ENCODE results near the gene C5AR1. TPM values are rescaled to one million over a fixed set of nuclear protein-coding genes. Genes with fewer than 3 reads are reported as not detected.

Gene C5AR1
- polyA plus RNA-seq, 3 donors: 143 to 1,132 (median 320) TPM

GRCh38 chr19:47313754-47314295 lies 4.2 kb downstream of the C5AR1 start:
- H3K27ac ChIP-seq (ENCODE audit: low read depth in 1 of 2, low read length in 2 of 2): peak overlapping the region; percentile 52 to 92
- H4K20me1 ChIP-seq (ENCODE audit: insufficient read depth, low read length): peaks cover 74% of the 10 kb centered on the region
- intact Hi-C loops (cut with micrococcal nuclease): no loop called here
- peaks cover 19 to 47% of the 10 kb centered on the region in 2 donors for H3K36me3 ChIP-seq (replicated peaks in 1 of 2; ENCODE audit: control insufficient read depth in 1 of 2, insufficient read depth in 2 of 2, low read length in 2 of 2)
- peaks cover 75 to 81% of the 10 kb centered on the region in 2 donors for H3K36me3 Mint-ChIP-seq
- H3K9me3 ChIP-seq (replicated peaks in 1 of 2; ENCODE audit: control insufficient read depth in 1 of 2, insufficient read depth in 1 of 2, low read length in 2 of 2): no peaks in the 10 kb centered on the region
- H3K79me2 ChIP-seq (ENCODE audit: insufficient read depth, low read length): peaks cover 85% of the 10 kb centered on the region
- DNase-seq: no peak
- no CpG with 5 or more reads among the region's 10 CpGs for WGBS (ENCODE audit: insufficient coverage)
- peaks cover 3 to 14% (median 3%) of the 10 kb centered on the region in 3 donors for H3K27me3 Mint-ChIP-seq (ENCODE audit: low read depth in 3 of 3)
- H3K9ac ChIP-seq (ENCODE audit: insufficient read depth, low read length, poor library complexity, severe bottlenecking): no peak overlapping the region
- peak overlapping the region; percentile 75 to 99 for H3K4me3 Mint-ChIP-seq
- H3K4me2 ChIP-seq (replicated peaks; ENCODE audit: extremely low read depth, low read length, poor library complexity, severe bottlenecking): peak overlapping the region; percentile 90
- peaks cover 70% of the 10 kb centered on the region for H3K4me1 Mint-ChIP-seq
- H3K4me3 ChIP-seq (replicated peaks in 1 of 3; ENCODE audit: low read depth in 2 of 3, low read length in 3 of 3): peak overlapping the region in 1 of 3 experiments; percentile 92
- no peak for TF ChIP-seq CTCF (IDR thresholded peaks at IDR 0.05)
- no peaks in the 10 kb centered on the region for H3K27me3 ChIP-seq (ENCODE audit: control insufficient read depth in 2 of 2, insufficient read depth in 2 of 2, low read length in 2 of 2)
- H3K9me3 Mint-ChIP-seq: peaks cover 0 to 11% (median 3%) of the 10 kb centered on the region in 7 donors
- H3K4me1 ChIP-seq (ENCODE audit: control insufficient read depth in 1 of 2, insufficient read depth in 2 of 2, low read length in 2 of 2): peaks cover 80 to 90% of the 10 kb centered on the region in 2 donors
- no peak overlapping the region for H2AFZ ChIP-seq (ENCODE audit: insufficient read depth, low read depth, low read length, poor library complexity, severe bottlenecking)
- H3K27ac Mint-ChIP-seq: peak overlapping the region; percentile 88 to 100 (median 96)

- no peak for TF ChIP-seq CTCF (IDR thresholded peaks at IDR 0.05)
- H3K4me2 ChIP-seq (replicated peaks; ENCODE audit: extremely low read depth, low read length, poor library complexity, severe bottlenecking): peak overlapping the region; percentile 57
- peaks cover 85% of the 10 kb centered on the region for H3K79me2 ChIP-seq (ENCODE audit: insufficient read depth, low read length)
- H3K9ac ChIP-seq (ENCODE audit: insufficient read depth, low read length, poor library complexity, severe bottlenecking): peak overlapping the region; percentile 32
- Mint-ChIP-seq H3K27me3 (ENCODE audit: low read depth in 3 of 3) (peaks cover 3 to 14% (median 6%) of the 10 kb centered on the region in 3 donors), H3K36me3 (peaks cover 86 to 93% of the 10 kb centered on the region in 2 donors), H3K27ac (peak overlapping the region; percentile 99 to 100 (median 100)), H3K4me1 (peaks cover 75% of the 10 kb centered on the region), H3K4me3 (peak overlapping the region; percentile 81 to 89), H3K9me3 (peaks cover 0 to 13% (median 8%) of the 10 kb centered on the region in 7 donors)
- no peak overlapping the region for H2AFZ ChIP-seq (ENCODE audit: insufficient read depth, low read depth, low read length, poor library complexity, severe bottlenecking)
- intact Hi-C loops (cut with micrococcal nuclease): loop anchor here in 1 of 2 donors (1.0 kb wide), 1 partner anchor 9 kb away; no protein-coding TSS in a partner anchor
- H3K9me3 ChIP-seq (replicated peaks in 1 of 2; ENCODE audit: control insufficient read depth in 1 of 2, insufficient read depth in 1 of 2, low read length in 2 of 2): no peaks in the 10 kb centered on the region
- peaks cover 28 to 61% of the 10 kb centered on the region in 2 donors for H3K36me3 ChIP-seq (replicated peaks in 1 of 2; ENCODE audit: control insufficient read depth in 1 of 2, insufficient read depth in 2 of 2, low read length in 2 of 2)
- peak overlapping the region; percentile 92 to 93 for H3K27ac ChIP-seq (ENCODE audit: low read depth in 1 of 2, low read length in 2 of 2)
- WGBS (ENCODE audit: insufficient coverage): 5% methylated on average over 9 of the region's 12 CpGs
- DNase-seq: peak; percentile 97 to 99 (median 99)
- H3K4me3 ChIP-seq (replicated peaks in 1 of 3; ENCODE audit: low read depth in 2 of 3, low read length in 3 of 3): peak overlapping the region in 2 of 3 experiments; percentile 5 to 92
- no peaks in the 10 kb centered on the region for H3K27me3 ChIP-seq (ENCODE audit: control insufficient read depth in 2 of 2, insufficient read depth in 2 of 2, low read length in 2 of 2)
- peaks cover 68 to 87% of the 10 kb centered on the region in 2 donors for H3K4me1 ChIP-seq (ENCODE audit: control insufficient read depth in 1 of 2, insufficient read depth in 2 of 2, low read length in 2 of 2)
- H4K20me1 ChIP-seq (ENCODE audit: insufficient read depth, low read length): peaks cover 82% of the 10 kb centered on the region
Measured at GRCh38 chr19:47315125-47315821, 5.6 kb downstream of the C5AR1 start.
